Panc1 (cell line): Measurements from ENCODE around the gene FTL. TPM values are rescaled to one million over a fixed set of nuclear protein-coding genes. Genes with fewer than 3 reads are reported as not detected.

Experiments
- ATAC-seq: fragments of 200-7000 bp; cut with Tn5 transposase; 2 replicates; pipeline ENCODE4 v1.9.1; 2020; ENCODE audit warnings: mild to moderate bottlenecking, moderate library complexity
- BruUV-seq: library from RNA; stranded (reverse); fragments of 400-500 nt; replicated peaks from 2 replicates; lab custom pipeline; 2021; lab: Mats Ljungman, UMichigan
- CTCF ChIA-PET: fragments of 300-600 bp; sonication (Branson Sonifier 250); formaldehyde crosslinking; loops from one replicate; lab custom pipeline; 2022; ENCODE audit warnings: antibody characterized with exemption; lab: Charles Lee
- POLR2A ChIA-PET: fragments of 300-600 bp; sonication (Branson Sonifier 250); formaldehyde crosslinking; loops from one replicate; lab custom pipeline; 2022; ENCODE audit warnings: antibody characterized with exemption; lab: Charles Lee
- DNase-seq: peaks from one replicate; pipeline ENCODE4 v3.0.0-alpha.2; 2010; ENCODE audit warnings: low read depth, low spot score
- H3K27ac ChIP-seq: 2 replicates; pipeline ENCODE4 v1.5.1; 2011; ENCODE audit warnings: mild to moderate bottlenecking, low read length, inconsistent platforms
- H3K27me3 ChIP-seq: fragments of 200-500 bp; sonication (Bioruptor generic); 2 replicates; pipeline ENCODE4 v1.6.0; 2014; ENCODE audit warnings: low read length, inconsistent platforms; ENCODE audit not compliant: control insufficient read depth, insufficient read depth
- H3K36me3 ChIP-seq: fragments of 200-500 bp; sonication (Bioruptor generic); 2 replicates; pipeline ENCODE4 v1.5.1; 2014; ENCODE audit warnings: inconsistent platforms, mild to moderate bottlenecking, low read length, moderate library complexity; ENCODE audit not compliant: control insufficient read depth, insufficient read depth
- H3K4me1 ChIP-seq: 2 replicates; pipeline ENCODE4 v1.5.1; 2011; ENCODE audit warnings: inconsistent platforms, mild to moderate bottlenecking, low read length, moderate library complexity; ENCODE audit not compliant: control insufficient read depth, insufficient read depth
- H3K4me3 ChIP-seq, 2 experiments: 2 replicates each; pipeline ENCODE4 v1.5.1; 2011 to 2012; ENCODE audit warnings: low read depth in 2 of 2, low read length in 2 of 2, mild to moderate bottlenecking in 2 of 2, inconsistent platforms in 1 of 2, moderate library complexity in 1 of 2
- H3K9me3 ChIP-seq: fragments of 200-500 bp; sonication (Bioruptor generic); 2 replicates; pipeline ENCODE4 v1.5.1; 2014; ENCODE audit warnings: low read depth, mild to moderate bottlenecking, inconsistent platforms, low read length, moderate library complexity; ENCODE audit not compliant: control insufficient read depth, insufficient read depth
- POLR2AphosphoS5 ChIP-seq: IDR thresholded peaks from 2 replicates; pipeline ENCODE4 v1.6.1; 2012; ENCODE audit warnings: mild to moderate bottlenecking, low read depth, low read length, moderate library complexity
- REST ChIP-seq, 2 experiments: IDR thresholded peaks; 2 replicates each; pipeline ENCODE4 v1.6.1; 2011 to 2012; ENCODE audit warnings: low read depth in 2 of 2, control low read depth in 1 of 2, low read length in 1 of 2, mild to moderate bottlenecking in 1 of 2, moderate library complexity in 1 of 2; ENCODE audit not compliant: insufficient read depth in 1 of 2
- SIN3A ChIP-seq: IDR thresholded peaks from 2 replicates; pipeline ENCODE4 v1.6.1; 2012; ENCODE audit warnings: low read depth, mild to moderate bottlenecking, low read length, moderate library complexity, borderline replicate concordance; ENCODE audit not compliant: insufficient read depth
- TCF7L2 ChIP-seq: IDR thresholded peaks from 2 replicates; pipeline ENCODE4 v1.6.1; 2011; ENCODE audit warnings: mild to moderate bottlenecking, low read depth, low read length, inconsistent platforms
- in situ Hi-C: cut with HindIII; loops from 2 replicates; pipeline ENCODE4 v1.10.0; 2016; ENCODE audit warnings: low sequenced_read_pairs, low pct_unique_long_range_greater_than_20kb
- intact Hi-C: fragments of 100-400 bp; cut with micrococcal nuclease; formaldehyde crosslinking; loops from one replicate; pipeline ENCODE4 v1.10.0; 2022; ENCODE audit not compliant: unreplicated experiment
- total RNA-seq: library from RNA; stranded (reverse); gene quantifications from one replicate; pipeline ENCODE4 v1.2.1, GENCODE V29; 2021; ENCODE audit not compliant: unreplicated experiment
- TF ChIP-seq, protein P1 (sequence below): fragments of 450-650 bp; IDR thresholded peaks from 2 replicates; pipeline ENCODE4 v1.5.1; 2017; ENCODE audit warnings: mild to moderate bottlenecking

FTL gene
- total RNA-seq, 1 experiment from 2014 or later, result 1,332 TPM

DNA sequence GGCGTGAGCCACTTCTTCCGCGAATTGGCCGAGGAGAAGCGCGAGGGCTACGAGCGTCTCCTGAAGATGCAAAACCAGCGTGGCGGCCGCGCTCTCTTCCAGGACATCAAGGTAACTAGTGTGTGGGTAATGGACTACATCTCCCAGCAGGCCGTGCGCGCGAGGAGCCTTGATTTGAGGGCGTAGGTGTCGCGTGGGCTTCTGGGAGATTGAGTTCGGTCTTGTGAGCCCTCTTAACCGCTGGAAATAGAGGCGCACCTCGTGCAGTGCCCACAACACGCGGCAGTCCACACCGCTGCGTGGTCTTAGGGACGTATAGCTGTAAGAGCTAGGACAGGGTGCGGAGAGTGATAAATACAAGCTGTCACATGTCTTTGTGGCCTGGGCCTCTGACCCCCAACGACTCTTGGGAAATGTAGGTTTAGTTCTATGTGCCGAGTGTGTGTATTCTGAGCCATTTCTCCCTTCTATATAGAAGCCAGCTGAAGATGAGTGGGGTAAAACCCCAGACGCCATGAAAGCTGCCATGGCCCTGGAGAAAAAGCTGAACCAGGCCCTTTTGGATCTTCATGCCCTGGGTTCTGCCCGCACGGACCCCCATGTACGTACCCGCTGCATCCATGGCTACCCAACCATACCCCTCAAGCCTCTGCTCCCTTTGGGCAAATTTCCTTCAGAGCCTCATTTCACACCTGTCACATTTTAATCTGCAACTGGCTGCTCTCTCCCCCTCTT, 864 bp downstream of the FTL start:
- Histone ChIP-seq H3K36me3 (peaks cover 2% of the 10 kb centered on the region), H3K27ac (peak overlapping the region; percentile 81), H3K4me1 (peaks cover 43% of the 10 kb centered on the region), H3K27me3 (no peaks in the 10 kb centered on the region), H3K4me3 (peak overlapping the region; percentile 77 to 84), H3K9me3 (no peaks in the 10 kb centered on the region)
- intact Hi-C loops, result no loop called here
- DNase-seq (no peak), ATAC-seq (peak; percentile 45)
- BruUV-seq, result TSS peak; percentile 98
- TF ChIP-seq SIN3A (no peak), TCF7L2 (no peak; the same call in 1 of the 2 replicates), POLR2AphosphoS5 (no peak), REST (IDR thresholded peaks at IDR 0.05; ENCODE audit: insufficient read depth in 1 of 2, low read depth in 2 of 2, low read length in 1 of 2) (no peak)
- TF ChIP-seq, protein P1, sequence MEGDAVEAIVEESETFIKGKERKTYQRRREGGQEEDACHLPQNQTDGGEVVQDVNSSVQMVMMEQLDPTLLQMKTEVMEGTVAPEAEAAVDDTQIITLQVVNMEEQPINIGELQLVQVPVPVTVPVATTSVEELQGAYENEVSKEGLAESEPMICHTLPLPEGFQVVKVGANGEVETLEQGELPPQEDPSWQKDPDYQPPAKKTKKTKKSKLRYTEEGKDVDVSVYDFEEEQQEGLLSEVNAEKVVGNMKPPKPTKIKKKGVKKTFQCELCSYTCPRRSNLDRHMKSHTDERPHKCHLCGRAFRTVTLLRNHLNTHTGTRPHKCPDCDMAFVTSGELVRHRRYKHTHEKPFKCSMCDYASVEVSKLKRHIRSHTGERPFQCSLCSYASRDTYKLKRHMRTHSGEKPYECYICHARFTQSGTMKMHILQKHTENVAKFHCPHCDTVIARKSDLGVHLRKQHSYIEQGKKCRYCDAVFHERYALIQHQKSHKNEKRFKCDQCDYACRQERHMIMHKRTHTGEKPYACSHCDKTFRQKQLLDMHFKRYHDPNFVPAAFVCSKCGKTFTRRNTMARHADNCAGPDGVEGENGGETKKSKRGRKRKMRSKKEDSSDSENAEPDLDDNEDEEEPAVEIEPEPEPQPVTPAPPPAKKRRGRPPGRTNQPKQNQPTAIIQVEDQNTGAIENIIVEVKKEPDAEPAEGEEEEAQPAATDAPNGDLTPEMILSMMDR, result no peak
- CTCF ChIA-PET, result interaction anchor here (0.6 kb wide), 1 partner anchor 177 kb away, joined by 8 read pairs; no protein-coding TSS in a partner anchor
- POLR2A ChIA-PET, result interaction anchor here (0.6 to 1.3 kb wide), 3 partner anchors 18 to 175 kb away, joined by 3 to 5 read pairs (median 3); partner anchors contain the start of gene RUVBL2
- in situ Hi-C loops, result no loop called here

- H3K4me3 ChIP-seq, result peak overlapping the region; percentile 77 to 84
- no peaks in the 10 kb centered on the region for H3K9me3 ChIP-seq
- intact Hi-C loops (no loop called here), in situ Hi-C loops (no loop called here)
- peaks cover 2% of the 10 kb centered on the region for H3K36me3 ChIP-seq
- ChIA-PET CTCF (interaction anchor here (0.6 kb wide), 1 partner anchor 177 kb away, joined by 8 read pairs; no protein-coding TSS in a partner anchor), POLR2A (interaction anchor here (0.6 to 1.3 kb wide), 5 partner anchors 14 to 176 kb away, joined by 3 to 20 read pairs (median 3); partner anchors contain the start of gene RUVBL2)
- peaks cover 39% of the 10 kb centered on the region for H3K4me1 ChIP-seq
- no peak for TF ChIP-seq TCF7L2
- TF ChIP-seq REST (IDR thresholded peaks at IDR 0.05; ENCODE audit: insufficient read depth in 1 of 2, low read depth in 2 of 2, low read length in 1 of 2), result no peak
- TF ChIP-seq POLR2AphosphoS5, result no peak
- TF ChIP-seq SIN3A, result no peak
- TF ChIP-seq, protein P1, result no peak
- DNase-seq (no peak), ATAC-seq (no peak)
- no peaks in the 10 kb centered on the region for H3K27me3 ChIP-seq
- no TSS peak for BruUV-seq
- peak overlapping the region; percentile 81 for H3K27ac ChIP-seq
Measured at GRCh38 chr19:48966541-48967345, 1.6 kb downstream of the FTL start.
